ENCODE measurements around the gene NAAA.
"Not testable (repeated sequence)": the region's sequence is repeated elsewhere in the genome, so short reads cannot be mapped to it uniquely, and the experiment has no call there.

The NAAA gene

GRCh38 chr4:75916091-75916661 is 24.6 kb downstream of the NAAA start:
- H3K4me3 ChIP-seq (ENCODE audit: low read depth, low read length): no peak overlapping the region
- TF ChIP-seq CTCF (IDR thresholded peaks at IDR 0.05; ENCODE audit: borderline replicate concordance, insufficient read depth, low read depth, low read length): peak; percentile 81

GRCh38 chr4:75912968-75913367 is 27.8 kb downstream of the NAAA start:
- no peak overlapping the region for H3K4me3 ChIP-seq (ENCODE audit: low read depth, low read length)
- TF ChIP-seq CTCF (IDR thresholded peaks at IDR 0.05; ENCODE audit: borderline replicate concordance, insufficient read depth, low read depth, low read length): no peak

- not testable (repeated sequence) for H3K4me3 ChIP-seq (ENCODE audit: low read depth, low read length)
Measured at GRCh38 chr4:75910831-75911230, 30.0 kb downstream of the NAAA start.

GRCh38 chr4:75909405-75909804 is 31.4 kb downstream of the NAAA start:
- TF ChIP-seq CTCF (IDR thresholded peaks at IDR 0.05; ENCODE audit: borderline replicate concordance, insufficient read depth, low read depth, low read length): no peak
- no peak overlapping the region for H3K4me3 ChIP-seq (ENCODE audit: low read depth, low read length)

GRCh38 chr4:75908555-75908954 is 32.3 kb downstream of the NAAA start:
- H3K4me3 ChIP-seq (ENCODE audit: low read depth, low read length): no peak overlapping the region
- no peak for TF ChIP-seq CTCF (IDR thresholded peaks at IDR 0.05; ENCODE audit: borderline replicate concordance, insufficient read depth, low read depth, low read length)

GRCh38 chr4:75907966-75908365 is 32.8 kb downstream of the NAAA start:
- H3K4me3 ChIP-seq (ENCODE audit: low read depth, low read length): no peak overlapping the region

GRCh38 chr4:75904076-75904475 is 36.7 kb downstream of the NAAA start:
- TF ChIP-seq CTCF (IDR thresholded peaks at IDR 0.05; ENCODE audit: borderline replicate concordance, insufficient read depth, low read depth, low read length): no peak

More at GRCh38 chr4:75907966-75908365, 32.8 kb downstream of the NAAA start:
- no peak for TF ChIP-seq CTCF (IDR thresholded peaks at IDR 0.05; ENCODE audit: borderline replicate concordance, insufficient read depth, low read depth, low read length)

GRCh38 chr4:75902352-75902751 is 38.5 kb downstream of the NAAA start, which contains the start of gene PPEF2:
Gene PPEF2, minus strand, starts transcription at chr4:75902452. Its CDS starts 6,127 bp downstream, at chr4:75896325.
- TF ChIP-seq CTCF (IDR thresholded peaks at IDR 0.05; ENCODE audit: borderline replicate concordance, insufficient read depth, low read depth, low read length): no peak
- no peak within 1 kb of the TSS for H3K4me3 ChIP-seq (ENCODE audit: low read depth, low read length)

More at GRCh38 chr4:75904076-75904475, 36.7 kb downstream of the NAAA start:
- no peak overlapping the region for H3K4me3 ChIP-seq (ENCODE audit: low read depth, low read length)

All from GM12875 (cell line).